22Rv1 (cell line): ENCODE results near the gene CRMP1.

Source experiments
- H3K27ac ChIP-seq: fragments of 450-650 bp; 2 replicates; pipeline ENCODE4 v1.5.1; 2017
- ZFX ChIP-seq: fragments of 450-650 bp; IDR thresholded peaks from 2 replicates; pipeline ENCODE4 v1.6.1; 2017; ENCODE audit warnings: antibody characterized with exemption, borderline replicate concordance
- TF ChIP-seq, protein P1 (sequence below): fragments of 450-650 bp; IDR thresholded peaks from 2 replicates; pipeline ENCODE4 v1.5.1; 2017; ENCODE audit warnings: mild to moderate bottlenecking

The CRMP1 gene

DNA sequence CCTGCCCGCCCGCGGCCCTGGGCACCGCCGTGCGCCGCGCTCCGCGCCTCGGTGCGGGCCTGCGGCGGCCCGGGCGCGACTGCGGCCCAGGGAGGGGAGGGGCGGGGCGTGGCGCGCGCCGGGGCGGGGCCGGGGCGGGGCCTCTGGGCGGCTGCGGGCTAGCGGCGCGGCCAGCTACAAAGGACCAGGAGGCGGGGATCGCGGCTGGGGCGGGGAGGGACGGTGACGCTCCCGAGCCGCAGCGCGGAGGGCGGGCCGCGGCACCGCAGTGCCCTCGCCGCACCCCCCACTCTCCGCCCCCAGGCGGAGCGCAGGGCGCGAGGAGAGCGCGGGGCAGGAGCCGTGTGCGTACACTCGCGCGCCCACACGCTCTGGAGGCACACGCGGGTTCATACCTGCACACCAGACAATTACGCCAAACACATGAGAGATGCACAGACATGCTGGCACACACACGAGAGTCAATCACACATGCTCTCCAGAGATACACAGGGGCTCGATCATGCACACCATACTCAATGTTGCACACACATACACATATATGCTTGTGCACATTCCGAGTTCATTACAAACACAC is at the start of gene CRMP1:
CRMP1 (minus strand) TSS at position 83 of the 577 bp plus-strand sequence. CDS start 117 bp downstream, outside the sequence.
- no peak for TF ChIP-seq ZFX
- TF ChIP-seq, protein P1, sequence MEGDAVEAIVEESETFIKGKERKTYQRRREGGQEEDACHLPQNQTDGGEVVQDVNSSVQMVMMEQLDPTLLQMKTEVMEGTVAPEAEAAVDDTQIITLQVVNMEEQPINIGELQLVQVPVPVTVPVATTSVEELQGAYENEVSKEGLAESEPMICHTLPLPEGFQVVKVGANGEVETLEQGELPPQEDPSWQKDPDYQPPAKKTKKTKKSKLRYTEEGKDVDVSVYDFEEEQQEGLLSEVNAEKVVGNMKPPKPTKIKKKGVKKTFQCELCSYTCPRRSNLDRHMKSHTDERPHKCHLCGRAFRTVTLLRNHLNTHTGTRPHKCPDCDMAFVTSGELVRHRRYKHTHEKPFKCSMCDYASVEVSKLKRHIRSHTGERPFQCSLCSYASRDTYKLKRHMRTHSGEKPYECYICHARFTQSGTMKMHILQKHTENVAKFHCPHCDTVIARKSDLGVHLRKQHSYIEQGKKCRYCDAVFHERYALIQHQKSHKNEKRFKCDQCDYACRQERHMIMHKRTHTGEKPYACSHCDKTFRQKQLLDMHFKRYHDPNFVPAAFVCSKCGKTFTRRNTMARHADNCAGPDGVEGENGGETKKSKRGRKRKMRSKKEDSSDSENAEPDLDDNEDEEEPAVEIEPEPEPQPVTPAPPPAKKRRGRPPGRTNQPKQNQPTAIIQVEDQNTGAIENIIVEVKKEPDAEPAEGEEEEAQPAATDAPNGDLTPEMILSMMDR: no peak
- no peak within 1 kb of the TSS for H3K27ac ChIP-seq

DNA sequence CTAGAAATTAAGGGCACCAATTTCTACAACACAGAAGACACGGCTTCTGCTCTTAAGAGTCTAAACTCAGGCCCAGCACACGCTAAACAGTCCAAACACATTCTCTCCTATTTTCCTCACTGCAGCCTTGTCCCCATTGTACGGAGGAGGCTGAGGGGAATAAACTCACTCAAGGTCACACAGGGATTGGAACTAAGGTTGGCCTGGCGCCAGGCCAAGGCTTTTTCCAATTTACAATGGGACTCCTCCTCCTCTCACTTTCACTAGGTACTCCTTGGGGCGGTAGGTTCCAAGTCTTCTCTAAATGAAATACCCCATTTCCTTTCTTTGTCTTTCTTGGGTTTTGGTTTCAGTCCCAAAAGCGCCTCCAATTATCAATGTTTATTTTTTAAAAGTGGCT is 48.7 kb upstream of the CRMP1 start:
- TF ChIP-seq, protein P1: no peak
- no peak for TF ChIP-seq ZFX
- no peak overlapping the region for H3K27ac ChIP-seq

DNA sequence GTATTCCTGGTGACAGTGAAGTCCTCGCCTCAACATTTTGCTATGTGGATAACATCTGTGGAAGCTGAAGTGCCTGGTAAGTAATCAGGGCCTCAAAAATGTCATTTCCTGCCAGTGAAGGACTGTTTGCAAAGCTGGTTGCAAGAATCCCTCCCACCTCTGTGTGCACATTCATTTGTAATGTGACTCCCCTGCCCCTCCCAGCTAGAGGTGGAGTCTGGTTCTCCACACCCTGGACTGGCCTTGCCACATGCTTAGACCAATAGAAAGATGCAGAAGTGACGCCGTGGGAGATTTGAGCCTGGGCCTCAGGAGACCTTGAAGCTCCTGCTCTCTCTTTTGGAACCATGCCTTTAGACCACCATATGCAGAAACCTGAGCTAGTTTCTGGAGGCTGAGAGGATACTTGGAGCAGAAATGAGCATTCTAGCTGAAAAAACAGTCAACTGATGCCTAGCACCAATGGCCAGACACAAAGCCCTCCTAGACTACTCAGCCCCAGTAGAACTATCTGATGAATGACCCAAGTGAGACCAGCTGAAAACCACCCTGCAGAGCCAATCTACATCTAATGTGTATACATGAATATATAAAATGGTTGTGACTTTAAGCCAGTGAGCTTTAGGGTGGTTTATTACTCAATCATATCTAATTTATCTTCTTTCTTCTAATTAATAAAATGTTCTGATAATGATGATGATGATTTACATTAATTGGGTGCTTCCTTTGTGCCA is 47.8 kb upstream of the CRMP1 start:
- no peak for TF ChIP-seq ZFX
- TF ChIP-seq, protein P1: no peak
- no peak overlapping the region for H3K27ac ChIP-seq

DNA sequence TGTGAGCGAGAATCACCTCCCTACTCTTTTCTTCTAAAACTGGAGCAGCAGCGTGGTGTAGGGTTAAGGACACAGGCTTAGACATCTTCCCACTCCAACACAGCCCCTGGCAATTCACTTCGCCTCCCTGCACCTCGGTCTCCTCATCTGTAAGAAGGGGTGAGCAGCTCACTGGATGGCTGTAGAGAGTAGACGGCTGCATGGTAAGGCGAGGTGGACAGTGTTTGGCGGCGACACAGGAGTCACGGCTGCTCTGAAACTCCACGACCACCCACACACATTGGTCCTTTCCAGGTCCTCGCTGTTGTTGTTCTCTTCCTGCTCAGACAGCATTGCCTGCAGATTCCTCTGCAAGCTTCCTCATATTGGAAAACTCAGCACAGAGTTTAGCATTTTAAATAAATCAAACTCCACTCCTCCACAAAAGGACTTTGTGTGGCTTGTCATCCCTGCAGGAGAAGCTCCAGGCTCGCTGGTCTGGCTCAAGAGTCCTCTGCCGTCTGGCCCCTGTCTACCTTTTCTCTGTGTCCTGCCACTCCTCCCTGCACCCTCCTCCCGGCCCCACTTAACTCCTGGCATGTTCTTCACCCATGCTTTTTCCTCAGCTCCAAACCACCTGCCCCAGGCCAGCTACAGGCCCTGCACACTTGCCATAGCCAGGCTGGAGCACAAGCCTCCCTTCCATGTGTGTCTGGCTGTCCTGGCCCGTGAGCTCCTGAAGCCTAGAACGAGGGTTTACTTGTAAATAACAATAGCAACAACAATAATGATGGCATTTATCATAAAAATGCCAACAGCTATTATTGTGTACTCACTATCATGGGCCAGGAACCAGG is 41.3 kb upstream of the CRMP1 start:
- no peak overlapping the region for H3K27ac ChIP-seq
- no peak for TF ChIP-seq ZFX
- TF ChIP-seq, protein P1: no peak

DNA sequence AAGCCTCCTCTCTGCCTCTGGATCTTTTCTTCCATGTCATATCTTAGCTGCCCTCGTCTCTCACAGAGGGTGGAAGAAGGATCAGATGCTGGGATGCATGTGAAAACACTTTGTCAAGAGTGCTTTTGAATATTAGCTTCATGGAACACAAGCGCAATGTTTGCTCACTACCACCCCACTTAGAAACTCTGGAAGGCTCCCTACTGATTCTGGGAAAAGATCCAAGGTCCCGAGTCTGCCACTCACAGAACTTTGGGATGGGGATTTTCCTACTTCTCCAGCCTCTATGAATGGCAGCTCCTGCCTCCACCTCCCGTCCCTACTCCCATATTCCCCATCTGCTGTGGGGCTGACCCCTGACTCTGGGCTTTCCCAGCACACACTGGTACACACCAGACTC is 40.2 kb upstream of the CRMP1 start:
- H3K27ac ChIP-seq: no peak overlapping the region
- TF ChIP-seq, protein P1: no peak
- no peak for TF ChIP-seq ZFX

DNA sequence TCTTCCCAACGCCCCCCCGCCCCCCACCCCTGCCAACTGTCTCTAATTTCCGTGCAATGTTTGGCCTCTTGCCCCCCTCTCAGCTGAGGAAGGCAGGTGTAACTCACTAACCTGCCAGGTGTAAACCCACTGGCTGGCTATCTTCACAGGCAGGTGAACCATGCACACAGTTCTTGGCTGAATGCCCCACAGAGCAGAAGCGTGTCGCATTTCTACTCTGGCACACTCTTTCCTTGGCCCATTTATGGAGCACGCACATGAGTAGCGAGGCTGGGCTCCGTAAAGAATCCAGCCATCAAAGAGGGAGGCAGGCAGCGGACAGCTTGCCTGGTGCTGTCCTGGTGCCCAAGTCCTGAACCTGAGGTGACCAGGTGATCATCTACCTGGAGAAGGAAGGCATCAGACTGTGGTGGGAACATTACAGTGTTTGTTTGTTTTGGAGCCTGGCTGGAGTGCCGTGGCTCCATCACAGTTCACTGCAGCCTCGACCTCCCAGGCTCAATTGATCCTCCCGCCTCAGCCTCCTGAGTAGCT is 39.2 kb upstream of the CRMP1 start:
- TF ChIP-seq, protein P1: no peak
- TF ChIP-seq ZFX: no peak
- H3K27ac ChIP-seq: no peak overlapping the region
